HepG2 (cell line): ENCODE data around the gene SULT1C4. TPM values are rescaled to one million over a fixed set of nuclear protein-coding genes. Genes with fewer than 3 reads are reported as not detected.

Experiments used
- HNF4A ChIP-seq: sonication (generic); formaldehyde crosslinking; IDR thresholded peaks from 2 replicates; pipeline ENCODE4 v1.4.0; 2020; ENCODE audit warnings: missing genetic modification reagents
- KLF13 ChIP-seq: sonication (generic); formaldehyde crosslinking; IDR thresholded peaks from 2 replicates; pipeline ENCODE4 v1.4.0; 2020; ENCODE audit warnings: mild to moderate bottlenecking, missing genetic modification reagents
- LCORL ChIP-seq, 2 experiments: fragments of 450-650 bp in 1 of 2; sonication (generic) in 1 of 2; formaldehyde crosslinking in 1 of 2; IDR thresholded peaks; 2 replicates each; pipeline versions ENCODE4 v1.5.0 to v1.6.1; 2017 to 2020; ENCODE audit warnings: antibody characterized with exemption in 1 of 2, missing genetic modification reagents in 1 of 2
- NFKB2 ChIP-seq: sonication (generic); formaldehyde crosslinking; IDR thresholded peaks from 2 replicates; pipeline ENCODE4 v1.4.0; 2020; ENCODE audit warnings: missing genetic modification reagents, borderline replicate concordance
- PAXIP1 ChIP-seq: sonication (generic); formaldehyde crosslinking; conservative IDR thresholded peaks from 2 replicates; pipeline ENCODE4 v1.4.0; 2020; ENCODE audit warnings: mild to moderate bottlenecking, missing genetic modification reagents, moderate library complexity
- ZBTB4 ChIP-seq: sonication (generic); formaldehyde crosslinking; IDR thresholded peaks from 2 replicates; pipeline ENCODE4 v1.4.0; 2020; ENCODE audit warnings: missing genetic modification reagents, mild to moderate bottlenecking, borderline replicate concordance
- ZNF281 ChIP-seq: sonication (generic); formaldehyde crosslinking; IDR thresholded peaks from 2 replicates; pipeline ENCODE4 v1.4.0; 2020; ENCODE audit warnings: missing genetic modification reagents, borderline replicate concordance
- ZNF609 ChIP-seq: sonication (generic); formaldehyde crosslinking; IDR thresholded peaks from 2 replicates; pipeline ENCODE4 v1.4.0; 2020; ENCODE audit warnings: mild to moderate bottlenecking, missing genetic modification reagents, borderline replicate concordance
- ZNF7 ChIP-seq: IDR thresholded peaks from 2 replicates; pipeline ENCODE4 v1.6.1; 2016; ENCODE audit warnings: missing biosample characterization, missing genetic modification reagents
- polyA plus RNA-seq, 8 experiments: library from polyadenylated mRNA; depleted of rRNA in 3 of 8; stranded (reverse) in 7 of 8; unstranded in 1 of 8; fragments of >200 nt; fragmentation: Illumina TruSeq in 4 of 8; extraction: Trizol in 4 of 8; gene quantifications; 2 replicates each; pipeline versions ENCODE4 v1.2.1 to v1.2.3, GENCODE V29; 2011 to 2016; ENCODE audit warnings: low read depth in 4 of 8, missing spikeins in 1 of 8, mixed read lengths in 1 of 8; ENCODE audit not compliant: insufficient read depth in 1 of 8
- total RNA-seq, 5 experiments: library from RNA; depleted of rRNA; stranded (reverse); fragments of >200 nt; fragmentation: Illumina TruSeq; extraction: Trizol; gene quantifications; 2 replicates each; pipeline ENCODE4 v1.2.3, GENCODE V29; 2016; ENCODE audit warnings: low read depth in 1 of 5

SULT1C4 gene
- total and polyA plus RNA-seq, 2 of the 13 experiments (the other 11 are each of a cell fraction or from before 2014, with no cell fraction given): 1.3 to 8.6 TPM

- TF ChIP-seq ZNF281 (no peak), LCORL (IDR thresholded peaks at IDR 0.05) (no peak), LCORL (CRISPR knock-in tag; IDR thresholded peaks at IDR 0.05) (0 out of 2 replicates have a peak, but pooled peaks have one; percentile 52), ZNF609 (CRISPR knock-in tag) (no peak), ZNF7 (CRISPR knock-in tag) (no peak), NFKB2 (no peak), HNF4A (CRISPR knock-in tag) (no peak), PAXIP1 (CRISPR knock-in tag) (peak; percentile 42), ZBTB4 (CRISPR knock-in tag) (no peak), KLF13 (CRISPR knock-in tag) (no peak)
Observed at GRCh38 chr2:108377815-108378630, at the start of gene SULT1C4 (continued).
